GM04503 (cell line): ENCODE results near the gene NKAIN4.
"Not testable (repeated sequence)": the region's sequence is repeated elsewhere in the genome, so short reads cannot be mapped to it uniquely, and the experiment has no call there.

ENCODE experiments used
- DNase-seq: peaks from one replicate; pipeline ENCODE4 v3.0.0-alpha.2; 2012; ENCODE audit warnings: low read depth

The NKAIN4 gene

DNA sequence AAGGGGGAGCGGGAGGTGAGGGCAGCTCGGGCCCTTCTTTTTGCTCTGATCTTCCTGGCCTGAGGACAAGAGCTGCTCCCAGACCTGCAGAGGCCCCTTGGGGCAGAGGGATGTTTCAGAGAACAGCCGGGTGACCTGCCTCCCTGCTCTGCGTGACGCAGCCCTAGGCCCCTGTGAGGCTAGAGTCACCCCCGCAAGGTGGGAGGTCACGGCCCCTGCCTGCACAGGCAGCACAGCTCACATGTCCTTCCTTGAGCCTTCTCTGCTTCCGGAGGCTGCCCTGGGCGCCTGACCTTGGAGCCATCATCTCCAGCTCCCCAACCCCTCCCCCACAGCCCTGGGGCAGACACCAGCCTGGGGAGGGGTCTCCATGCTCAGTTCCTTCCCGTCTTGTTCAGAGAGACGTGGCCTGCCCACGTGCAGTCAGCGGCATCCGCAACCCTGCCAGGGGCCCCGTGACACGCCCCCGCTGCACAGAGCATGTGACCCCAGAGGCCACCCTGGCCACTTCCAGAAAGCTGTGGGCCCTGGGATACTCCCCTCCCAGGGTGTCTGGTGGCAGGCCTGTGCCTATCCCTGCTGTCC, 18.8 kb downstream of the NKAIN4 start, which contains the start of gene BIRC7:
Gene BIRC7, plus strand, starts transcription at position 507 of the 585 bp plus-strand sequence. CDS start 192 bp downstream, outside the sequence.
- no peak for DNase-seq

DNA sequence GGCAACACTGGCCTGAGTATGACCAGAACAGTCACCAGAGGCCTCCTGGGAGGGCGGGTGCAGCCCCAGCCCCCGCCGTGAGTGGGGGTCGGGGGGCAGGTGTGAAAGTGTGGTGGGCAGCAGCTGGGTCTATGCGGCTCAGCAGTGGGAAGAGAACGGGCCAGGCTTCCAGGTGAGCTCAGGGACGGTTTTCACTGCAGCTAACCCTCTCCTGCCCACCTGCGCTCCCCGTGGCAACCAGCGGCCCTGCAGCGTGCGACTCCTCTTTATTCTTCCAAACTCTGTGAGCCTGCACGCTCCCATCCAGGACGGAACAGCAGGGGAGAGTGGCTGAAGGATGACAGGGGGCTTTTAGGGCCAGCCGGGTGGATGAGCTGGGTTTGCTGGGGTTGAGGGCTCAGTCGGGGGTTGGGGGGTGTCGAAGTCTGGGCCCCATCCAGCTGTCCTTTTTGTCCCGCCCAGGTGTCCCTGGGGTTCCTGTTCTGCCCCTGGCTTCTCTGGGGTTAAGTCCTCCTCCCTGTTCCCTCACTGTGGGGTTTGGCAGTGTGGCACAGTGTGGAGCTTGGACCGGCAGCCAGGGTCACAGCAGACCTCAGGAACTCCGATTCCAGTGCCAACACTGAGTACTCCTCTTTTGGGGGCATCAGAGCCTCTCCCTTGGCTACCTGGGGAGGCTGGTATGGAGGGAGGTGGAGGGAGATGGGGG, 19.4 kb downstream of the NKAIN4 start:
- no peak for DNase-seq

DNA sequence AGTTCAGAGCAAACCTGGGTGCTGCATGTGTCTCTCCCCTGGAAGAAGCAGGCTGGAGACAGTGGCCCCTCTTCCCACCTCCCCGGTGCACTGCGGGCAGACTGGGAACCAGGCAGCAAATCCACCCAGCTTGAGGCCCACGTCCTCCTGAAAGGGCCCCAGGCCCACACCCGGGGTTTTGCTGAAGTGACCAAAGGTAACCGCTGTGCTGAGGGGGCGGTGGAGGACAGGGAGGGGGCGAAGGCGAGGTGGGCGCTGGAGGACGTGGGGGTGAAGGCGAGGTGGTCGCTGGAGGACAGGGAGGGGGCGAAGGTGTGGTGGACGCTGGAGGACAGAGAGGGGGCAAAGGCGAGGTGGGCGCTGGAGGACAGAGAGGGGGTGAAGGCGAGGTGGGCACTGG, 20.3 kb downstream of the NKAIN4 start:
- DNase-seq = no peak

DNA sequence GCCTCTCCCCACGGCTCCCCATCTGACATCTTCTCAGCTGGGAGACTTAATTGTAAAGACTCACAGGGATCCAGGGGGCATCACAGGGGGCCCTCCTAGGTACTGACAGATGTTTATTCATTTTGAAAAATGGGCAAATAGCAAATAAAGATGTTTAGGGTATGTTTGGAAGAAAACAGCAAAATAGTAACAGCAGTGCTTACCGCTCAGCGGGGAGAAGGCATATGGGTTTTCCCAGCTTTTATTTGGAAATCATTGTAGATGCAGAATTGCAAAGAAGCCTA, 21.3 kb downstream of the NKAIN4 start:
- no peak for DNase-seq

DNA sequence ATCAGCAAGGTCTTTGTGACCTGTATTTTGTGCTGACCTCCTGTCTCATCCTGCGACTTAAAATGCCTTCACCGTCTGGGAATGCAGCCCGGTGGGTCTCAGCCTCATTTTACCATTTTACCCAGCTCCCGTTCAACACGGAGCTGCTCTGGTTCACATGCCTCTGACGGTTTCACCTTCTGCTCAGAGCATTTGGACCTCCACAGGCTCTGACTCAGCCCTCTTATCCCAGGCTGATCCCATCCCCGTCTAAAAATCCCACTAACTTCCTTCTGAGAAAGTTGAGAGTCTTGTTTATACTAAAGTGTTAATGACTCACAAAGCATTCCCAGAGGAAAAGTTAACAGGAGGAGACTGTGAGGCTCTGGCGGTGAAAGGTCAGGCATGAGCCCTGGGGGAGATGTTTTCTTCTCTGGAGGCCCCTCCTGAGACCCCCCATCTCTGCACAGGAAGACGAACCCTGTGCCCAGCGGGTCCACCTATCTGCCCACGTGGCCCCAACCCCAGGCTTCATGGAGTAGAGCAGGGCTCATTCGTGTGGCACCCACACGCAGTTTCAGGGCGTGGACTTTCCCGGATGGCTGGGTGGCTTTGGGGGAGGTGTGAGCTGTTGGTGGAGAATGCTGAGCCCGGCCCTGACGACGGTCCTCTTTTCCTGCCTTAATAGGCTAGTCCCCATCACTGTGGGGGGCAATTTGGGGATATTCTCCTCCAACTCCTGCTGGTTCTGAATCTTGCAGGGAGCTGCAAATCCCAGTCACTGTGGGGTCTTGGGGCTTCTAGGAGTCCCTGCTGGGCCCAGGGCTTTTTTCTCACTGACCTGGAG, 21.8 kb downstream of the NKAIN4 start:
- DNase-seq = peak; percentile 67

DNA sequence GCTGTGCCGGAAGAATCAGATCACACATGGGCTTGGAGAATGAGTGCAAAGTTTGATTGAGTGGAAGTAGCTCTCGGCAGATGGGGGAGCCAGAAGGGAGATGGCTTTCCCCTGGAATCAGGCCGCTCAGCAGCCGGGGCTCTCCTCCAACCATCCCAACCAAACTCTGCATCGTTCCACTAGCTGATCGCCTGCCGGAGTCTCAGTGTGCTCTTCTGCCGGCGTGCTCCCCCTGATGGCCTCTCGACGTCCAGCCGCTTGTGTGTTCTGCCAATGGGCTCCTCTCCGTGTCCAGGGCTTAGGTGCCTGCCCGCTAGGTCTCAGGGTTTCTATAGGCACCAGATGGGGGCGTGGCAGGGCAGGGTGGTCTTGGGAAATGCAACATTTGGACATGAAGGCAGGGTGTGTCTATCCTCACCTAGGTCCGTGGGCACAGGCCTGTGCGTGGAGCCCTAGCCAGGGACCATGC, 23.4 kb downstream of the NKAIN4 start:
- no peak for DNase-seq

DNA sequence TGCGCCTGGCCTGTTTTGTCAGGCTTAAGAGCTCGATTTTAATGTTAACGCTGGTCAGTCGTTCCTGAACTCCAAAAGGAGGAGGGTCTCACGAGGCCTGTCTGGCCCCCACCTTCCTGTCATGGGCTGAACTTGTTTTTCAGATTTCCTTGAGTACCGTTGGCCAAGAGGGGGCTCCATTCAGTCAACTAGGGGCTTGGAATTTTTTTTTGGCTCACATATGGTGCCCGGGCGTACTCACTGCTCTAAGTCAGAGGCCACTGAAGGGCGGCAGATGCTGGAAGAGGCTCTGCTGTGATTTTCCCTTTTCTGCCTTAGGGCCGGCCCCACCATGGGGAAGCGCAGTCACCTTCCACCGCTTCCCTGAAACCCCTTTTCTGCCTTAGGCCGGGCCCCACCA, 25.5 kb downstream of the NKAIN4 start:
- no peak for DNase-seq

DNA sequence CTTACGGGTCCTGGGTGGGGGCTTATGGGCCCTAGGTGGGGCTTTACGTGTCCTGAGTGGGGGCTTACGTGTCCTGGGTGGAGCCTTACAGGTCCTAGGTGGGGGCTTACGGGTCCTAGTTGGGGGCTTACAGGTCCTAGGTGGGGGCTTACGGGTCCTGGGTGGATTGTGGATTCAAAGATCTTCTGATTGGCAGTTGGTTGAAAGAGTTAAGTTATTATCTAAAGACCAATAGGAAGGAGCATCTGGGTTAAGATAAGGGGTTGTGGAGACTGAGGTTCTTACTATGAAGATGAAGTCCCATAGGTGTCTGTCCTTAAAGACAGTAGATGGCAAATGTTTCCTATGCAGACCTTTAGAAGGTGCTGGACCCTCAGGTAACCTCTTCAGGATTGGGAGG, 27.0 kb downstream of the NKAIN4 start:
- no peak for DNase-seq

DNA sequence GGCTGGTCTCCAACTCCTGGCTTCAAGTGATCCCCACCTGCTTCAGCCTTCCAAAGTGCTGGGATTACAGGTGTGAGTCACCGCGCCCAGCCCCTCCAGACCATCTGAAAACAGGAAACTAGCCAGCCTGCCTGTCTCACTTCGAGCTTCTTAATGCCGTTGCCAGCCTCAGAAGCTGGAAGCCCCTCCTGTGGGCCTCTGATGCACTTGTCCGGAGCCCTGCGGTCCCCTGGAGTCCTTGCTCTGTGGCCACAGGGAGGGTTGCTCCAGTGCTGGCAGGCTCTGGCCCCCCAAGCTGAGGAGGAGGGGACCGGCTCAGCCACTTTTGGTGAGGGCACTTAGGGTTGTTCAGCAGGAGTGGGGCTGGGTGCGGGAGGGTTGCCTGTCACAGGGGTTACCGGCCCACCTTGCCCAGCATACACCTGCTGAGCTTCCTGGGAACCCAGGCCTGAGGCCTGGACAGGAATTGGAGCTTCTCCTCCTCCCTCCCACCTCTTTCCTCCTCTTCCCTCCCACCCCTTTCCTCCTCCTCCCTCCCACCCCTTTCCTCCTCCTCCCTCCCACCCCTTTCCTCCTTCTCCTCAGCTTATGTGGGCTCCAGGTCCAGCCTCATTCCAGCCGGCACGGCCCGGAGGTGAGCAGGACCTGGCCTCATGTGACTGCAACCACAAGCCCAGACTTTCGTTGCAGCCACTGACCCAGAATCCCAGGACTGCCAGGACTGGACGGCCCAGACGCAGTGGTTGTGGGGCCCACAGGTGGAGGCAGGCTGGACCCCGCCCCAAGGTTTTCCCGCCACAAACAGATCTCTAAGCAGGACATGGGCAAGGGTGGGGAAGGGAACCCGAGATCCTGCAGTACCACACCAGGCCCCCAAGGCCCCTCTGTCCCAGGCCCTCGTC, 28.0 kb downstream of the NKAIN4 start:
- DNase-seq = no peak

DNA sequence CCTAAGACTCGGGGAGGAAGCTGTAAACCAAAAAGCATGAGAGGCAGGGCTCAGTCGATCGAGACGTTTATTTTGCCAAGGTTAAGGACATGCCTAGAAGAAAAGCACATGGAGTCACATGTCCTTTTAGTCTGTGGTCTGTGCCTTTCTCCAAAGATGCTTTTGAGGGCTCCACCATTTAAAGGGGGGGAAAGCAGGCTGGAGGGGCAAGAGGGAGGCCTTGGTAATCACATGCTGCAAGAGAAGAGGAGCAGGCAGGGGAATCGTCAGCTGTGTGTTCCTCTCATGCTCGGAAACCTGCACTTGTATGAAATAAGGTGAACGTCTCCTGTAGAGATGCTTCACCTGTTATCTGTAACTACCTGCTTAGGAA, 29.2 kb downstream of the NKAIN4 start:
- no peak for DNase-seq

DNA sequence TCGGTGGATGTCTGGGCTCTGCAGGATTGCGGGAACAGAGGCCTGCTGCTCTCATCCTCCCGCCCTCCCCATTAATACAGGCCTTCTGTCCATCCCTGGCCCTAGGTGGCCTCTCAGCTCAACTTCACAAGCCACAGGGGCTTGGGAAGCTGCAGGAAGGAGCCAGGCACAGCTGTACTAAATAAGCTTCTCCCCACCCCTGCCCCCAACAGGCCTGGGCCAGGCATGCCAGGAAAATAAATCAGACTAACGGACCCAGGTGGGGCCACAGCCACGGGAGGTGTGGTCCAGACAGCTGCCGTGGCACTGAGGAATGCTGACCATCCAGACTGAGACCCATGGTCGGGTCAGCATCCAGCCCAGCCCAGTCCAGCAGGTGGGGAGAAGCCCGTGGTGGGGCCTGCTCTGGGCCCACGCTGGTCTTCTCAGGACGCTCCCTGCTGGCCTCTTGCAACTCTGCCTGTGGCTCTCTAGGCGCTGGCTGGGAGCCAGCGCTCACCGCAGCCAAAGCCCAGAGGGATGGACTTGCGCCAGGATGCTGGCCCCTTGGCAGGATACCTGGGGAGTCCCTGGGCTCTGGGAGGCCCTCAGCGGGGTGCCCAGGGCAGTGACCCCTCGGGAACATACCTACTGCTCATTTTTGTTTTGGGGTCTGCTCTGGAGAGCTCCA, 29.7 kb downstream of the NKAIN4 start:
- DNase-seq = no peak

DNA sequence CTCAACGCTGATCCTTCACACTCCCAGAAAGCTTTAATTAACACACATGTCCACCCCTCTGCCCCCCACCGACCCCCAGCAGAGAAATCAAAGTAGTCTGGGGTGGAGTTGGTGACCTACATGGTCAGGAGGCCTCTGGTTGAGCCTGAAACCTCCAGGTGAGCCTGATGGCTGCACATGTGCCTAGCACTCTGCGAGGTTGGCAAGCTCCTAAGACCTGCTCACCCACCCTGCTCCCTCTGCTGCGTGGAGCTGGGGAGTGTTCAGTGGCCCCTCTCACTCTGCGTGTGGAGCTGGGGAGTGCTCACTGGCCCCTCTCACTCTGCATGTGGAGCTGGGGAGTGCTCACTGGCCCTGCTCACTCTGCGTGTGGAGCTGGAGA, 30.4 kb downstream of the NKAIN4 start:
- no peak for DNase-seq

DNA sequence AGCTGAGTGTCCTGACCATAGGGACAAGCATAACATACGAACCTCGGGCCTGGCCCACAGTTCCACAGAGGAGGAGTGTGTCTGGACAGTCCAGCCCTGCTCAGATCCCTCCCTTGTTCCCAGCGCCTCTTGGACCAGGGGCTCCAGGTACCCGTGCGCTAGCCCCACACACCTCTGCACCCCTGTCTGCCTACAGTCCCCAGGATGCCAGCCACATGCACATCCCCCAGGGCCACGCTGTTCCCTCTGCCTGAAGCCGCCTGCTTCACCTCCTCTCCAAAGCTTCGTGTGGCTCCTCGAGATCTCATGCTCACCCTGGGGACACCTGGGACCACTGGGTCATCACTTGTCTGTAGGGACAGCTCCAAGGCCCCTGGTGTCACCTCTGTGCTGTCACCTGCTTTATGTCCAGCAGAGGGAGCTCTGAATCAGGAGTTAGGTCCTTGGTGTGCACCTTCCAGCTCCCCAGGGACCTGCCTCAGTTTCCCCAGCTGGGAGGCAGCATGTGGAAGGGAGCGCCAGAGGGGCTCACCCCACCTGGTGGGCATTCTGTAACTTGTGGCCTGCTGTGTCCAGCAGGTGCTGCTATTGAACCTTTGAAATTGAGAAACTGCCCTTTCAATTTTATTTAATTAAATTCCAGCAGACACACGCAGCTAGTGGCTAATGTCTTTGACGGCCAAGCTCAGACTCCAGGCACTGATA, 31.0 kb downstream of the NKAIN4 start:
- DNase-seq = no peak

DNA sequence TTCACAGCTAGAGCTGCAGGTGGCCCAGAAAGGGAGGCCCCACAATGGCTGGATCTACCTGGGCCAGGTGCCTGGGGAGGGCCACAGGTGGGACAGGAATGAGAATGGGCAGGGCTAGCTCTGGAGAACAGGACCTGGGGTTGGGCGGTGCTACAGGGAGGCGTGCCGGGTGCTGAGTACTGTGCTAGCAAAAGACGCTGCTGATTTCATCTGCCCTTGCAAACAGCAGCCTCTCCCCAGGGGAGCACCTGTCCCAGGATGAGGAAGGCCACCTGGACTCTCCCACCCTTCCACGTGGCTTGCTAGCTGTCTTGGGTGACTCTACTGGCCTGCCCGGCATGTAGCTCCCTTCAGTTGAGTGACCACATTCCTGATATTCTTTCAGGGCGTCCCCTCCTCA, 31.7 kb downstream of the NKAIN4 start:
- no peak for DNase-seq

DNA sequence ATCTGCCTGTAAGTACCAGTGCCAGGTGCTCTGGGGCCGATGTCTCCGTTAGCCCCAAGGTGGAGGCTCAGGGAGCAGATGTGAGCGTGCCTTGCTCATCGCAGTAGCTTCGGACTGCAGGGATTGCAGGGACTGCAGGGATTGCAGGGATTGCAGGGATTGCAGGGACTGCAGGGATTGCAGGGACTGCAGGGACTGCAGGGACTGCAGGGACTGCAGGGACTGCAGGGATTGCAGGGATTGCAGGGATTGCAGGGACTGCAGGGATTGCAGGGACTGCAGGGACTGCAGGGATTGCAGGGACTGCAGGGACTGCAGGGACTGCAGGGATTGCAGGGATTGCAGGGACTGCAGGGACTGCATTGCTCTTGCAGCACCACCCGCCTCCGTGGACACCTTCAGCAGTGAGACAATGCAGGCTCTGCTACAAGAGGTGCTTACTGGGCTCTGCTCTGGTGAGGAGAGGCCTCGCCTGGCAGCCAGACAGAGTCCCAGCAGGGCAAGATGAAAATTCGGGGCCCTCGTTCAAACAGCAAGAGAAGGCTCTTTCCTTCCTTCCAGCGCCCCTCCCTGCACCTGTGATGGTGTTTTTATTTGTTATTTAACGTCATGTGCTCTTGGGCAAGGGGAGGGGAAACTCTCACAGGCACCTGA, 32.7 kb downstream of the NKAIN4 start:
- not testable (repeated sequence) for DNase-seq

DNA sequence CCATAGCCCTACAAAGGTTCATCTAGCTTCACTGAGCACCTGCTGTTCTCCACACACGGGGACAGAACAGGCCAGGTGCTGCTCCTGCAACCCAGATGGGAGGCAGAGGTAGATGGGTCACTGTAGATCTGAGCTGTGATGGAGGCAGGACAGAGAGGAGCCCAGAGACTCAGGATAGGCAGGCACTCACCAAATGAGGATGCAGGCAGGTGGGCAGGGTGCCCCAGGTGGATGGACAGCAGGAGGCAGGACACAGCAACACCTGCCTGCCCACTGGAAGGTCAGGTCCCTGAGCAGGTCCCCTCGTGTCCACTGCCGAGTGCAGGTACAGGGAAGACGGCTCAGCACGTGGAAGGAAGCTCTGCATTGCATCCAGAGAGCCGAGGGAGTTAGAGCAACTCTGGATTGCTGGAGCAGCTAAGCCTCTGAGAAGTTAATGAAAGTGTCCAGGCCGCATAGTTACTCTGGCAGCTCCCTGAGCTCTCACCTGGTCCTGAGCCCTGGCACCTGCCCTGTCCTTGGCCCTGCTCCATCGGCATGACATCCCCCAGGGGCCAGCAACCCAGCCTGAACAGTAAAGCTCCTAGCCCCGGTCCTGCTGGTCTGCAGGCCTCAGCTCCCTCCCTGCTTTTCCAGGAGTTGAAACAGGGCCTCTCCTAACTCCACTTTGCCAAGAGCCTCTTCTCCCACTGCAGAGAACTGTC, 33.4 kb downstream of the NKAIN4 start:
- DNase-seq = no peak

DNA sequence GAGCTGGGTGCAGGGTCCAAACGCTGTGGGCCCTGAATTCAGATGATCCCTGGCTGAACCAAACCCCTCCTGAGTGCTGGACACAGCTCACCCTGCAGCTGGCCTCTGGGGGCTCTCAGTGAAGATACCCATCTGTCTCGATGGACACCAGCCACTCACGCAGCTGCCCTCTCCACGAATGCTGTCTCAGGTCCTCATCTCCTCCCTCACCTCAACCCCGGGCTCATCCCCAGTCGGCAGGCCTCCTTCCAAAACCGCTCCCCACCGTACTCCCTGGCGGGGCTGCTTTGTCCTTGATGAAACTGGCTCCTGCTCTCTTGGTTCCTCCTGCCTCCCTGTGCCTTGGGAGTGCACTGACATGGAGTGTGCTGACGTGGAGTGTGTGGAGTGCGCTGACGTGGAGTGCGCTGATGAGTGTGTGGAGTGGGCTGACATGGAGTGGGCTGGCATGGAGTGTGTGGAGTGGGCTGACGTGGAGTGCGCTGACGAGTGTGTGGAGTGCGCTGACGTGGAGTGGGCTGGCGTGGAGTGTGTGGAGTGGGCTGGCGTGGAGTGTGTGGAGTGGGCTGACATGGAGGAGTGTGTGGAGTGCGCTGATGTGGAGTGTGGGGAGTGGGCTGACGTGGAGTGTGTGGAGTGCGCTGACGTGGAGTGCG, 34.3 kb downstream of the NKAIN4 start:
- DNase-seq = no peak

DNA sequence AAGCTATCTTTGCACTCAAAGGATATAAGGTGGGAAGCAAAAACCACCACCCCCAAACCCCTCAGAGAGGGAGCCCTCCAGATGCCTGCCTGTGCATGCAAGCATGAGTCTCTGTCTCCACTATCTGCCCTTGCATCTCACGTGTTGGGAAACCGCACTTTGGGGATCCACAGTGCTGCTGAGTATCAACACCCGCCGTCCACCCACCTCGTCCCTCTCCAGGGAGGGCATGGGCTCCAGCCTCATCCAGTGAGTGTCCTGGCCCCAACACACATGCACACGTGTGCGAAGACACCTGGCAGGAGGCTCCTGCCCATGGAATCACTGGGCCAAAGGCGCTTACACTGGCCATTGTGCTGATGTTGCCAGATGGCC, 34.8 kb downstream of the NKAIN4 start:
- DNase-seq = no peak

DNA sequence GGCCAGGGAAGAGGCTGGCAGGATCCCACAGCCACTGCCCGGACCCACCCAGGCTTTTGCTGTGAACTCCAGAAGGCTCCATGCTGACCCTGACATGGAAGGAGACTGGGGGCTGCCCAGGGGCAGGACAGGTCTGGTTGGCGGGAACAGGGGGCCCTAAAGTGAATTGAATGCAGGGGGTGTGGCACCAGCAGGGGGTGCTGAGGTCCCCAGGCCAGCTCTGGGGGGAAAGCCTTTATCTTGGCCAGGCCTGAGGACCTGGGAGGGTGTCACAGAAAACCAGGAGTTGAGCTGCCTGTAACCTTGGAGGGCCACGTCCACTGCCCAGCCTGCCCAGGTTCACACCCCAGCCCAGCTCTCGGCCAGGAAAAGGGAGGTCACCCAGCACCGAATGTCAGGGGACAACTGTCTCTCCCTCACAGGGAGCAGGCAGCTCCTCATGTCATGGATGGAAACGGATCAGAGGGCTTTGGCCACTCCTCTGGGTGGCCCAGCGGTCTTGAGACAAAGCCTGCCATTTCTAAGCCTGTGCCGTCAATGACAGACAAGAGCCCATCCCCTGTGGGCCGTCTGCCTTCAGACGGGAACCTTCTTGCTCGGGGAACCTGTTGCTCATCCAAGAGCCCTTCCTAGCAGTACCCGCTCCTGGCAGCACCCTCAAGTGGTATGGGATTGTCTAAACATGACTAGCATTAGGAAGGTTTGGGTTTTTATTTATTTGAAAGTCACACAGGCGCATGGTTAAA, 35.4 kb downstream of the NKAIN4 start:
- DNase-seq = no peak
